ENCODE data around the gene FUT8.
"Not testable (repeated sequence)": the region's sequence is repeated elsewhere in the genome, so short reads cannot be mapped to it uniquely, and the experiment has no call there.

DNA sequence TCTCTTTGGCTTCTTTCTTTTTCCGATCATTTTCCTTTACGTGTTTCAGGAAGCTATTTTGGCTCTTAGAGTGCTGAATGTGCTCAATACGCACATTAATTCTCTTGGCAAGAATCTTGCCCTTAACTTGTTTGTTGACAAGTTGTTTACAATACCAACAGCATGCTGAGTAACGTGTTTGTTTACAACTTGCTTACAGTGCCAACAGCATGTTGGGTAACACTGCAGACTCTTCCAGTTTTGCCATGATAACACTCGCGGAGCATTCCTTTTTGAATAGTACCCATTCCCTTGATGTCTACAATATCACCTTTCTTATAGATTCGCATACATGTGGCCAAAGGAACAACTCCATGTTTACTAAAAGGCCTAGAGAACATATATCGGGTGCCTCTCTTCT, 55.4 kb downstream of the FUT8 start:
- TF ChIP-seq TCF4 (CRISPR knock-in tag; IDR thresholded peaks at IDR 0.05; ENCODE audit: borderline replicate concordance); POU6F1 (CRISPR knock-in tag; IDR thresholded peaks at IDR 0.05; ENCODE audit: borderline replicate concordance, low read depth); ZC3H10 (CRISPR knock-in tag; IDR thresholded peaks at IDR 0.05); ZFP30 (CRISPR knock-in tag; IDR thresholded peaks at IDR 0.05): not testable (repeated sequence)
- TF ChIP-seq, protein P1, sequence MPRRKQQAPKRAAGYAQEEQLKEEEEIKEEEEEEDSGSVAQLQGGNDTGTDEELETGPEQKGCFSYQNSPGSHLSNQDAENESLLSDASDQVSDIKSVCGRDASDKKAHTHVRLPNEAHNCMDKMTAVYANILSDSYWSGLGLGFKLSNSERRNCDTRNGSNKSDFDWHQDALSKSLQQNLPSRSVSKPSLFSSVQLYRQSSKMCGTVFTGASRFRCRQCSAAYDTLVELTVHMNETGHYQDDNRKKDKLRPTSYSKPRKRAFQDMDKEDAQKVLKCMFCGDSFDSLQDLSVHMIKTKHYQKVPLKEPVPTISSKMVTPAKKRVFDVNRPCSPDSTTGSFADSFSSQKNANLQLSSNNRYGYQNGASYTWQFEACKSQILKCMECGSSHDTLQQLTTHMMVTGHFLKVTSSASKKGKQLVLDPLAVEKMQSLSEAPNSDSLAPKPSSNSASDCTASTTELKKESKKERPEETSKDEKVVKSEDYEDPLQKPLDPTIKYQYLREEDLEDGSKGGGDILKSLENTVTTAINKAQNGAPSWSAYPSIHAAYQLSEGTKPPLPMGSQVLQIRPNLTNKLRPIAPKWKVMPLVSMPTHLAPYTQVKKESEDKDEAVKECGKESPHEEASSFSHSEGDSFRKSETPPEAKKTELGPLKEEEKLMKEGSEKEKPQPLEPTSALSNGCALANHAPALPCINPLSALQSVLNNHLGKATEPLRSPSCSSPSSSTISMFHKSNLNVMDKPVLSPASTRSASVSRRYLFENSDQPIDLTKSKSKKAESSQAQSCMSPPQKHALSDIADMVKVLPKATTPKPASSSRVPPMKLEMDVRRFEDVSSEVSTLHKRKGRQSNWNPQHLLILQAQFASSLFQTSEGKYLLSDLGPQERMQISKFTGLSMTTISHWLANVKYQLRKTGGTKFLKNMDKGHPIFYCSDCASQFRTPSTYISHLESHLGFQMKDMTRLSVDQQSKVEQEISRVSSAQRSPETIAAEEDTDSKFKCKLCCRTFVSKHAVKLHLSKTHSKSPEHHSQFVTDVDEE (CRISPR knock-in tag; IDR thresholded peaks at IDR 0.05), result not testable (repeated sequence)
